Measurements from ENCODE around the gene ZNF750.

ZNF750 gene

GRCh38 chr17:82808006-82808405, 31.8 kb downstream of the ZNF750 start:
- Histone ChIP-seq H3K4me1 (ENCODE audit: control insufficient read depth, insufficient read depth, low read length) (no peaks in the 10 kb centered on the region), H3K27ac (ENCODE audit: low read depth, low read length) (no peak overlapping the region), H3K9me3 (ENCODE audit: control insufficient read depth, insufficient read depth, low read depth, low read length) (no peaks in the 10 kb centered on the region), H3K9ac (ENCODE audit: low read length) (no peak overlapping the region), H3K36me3 (ENCODE audit: control insufficient read depth, insufficient read depth, low read length) (peaks cover 73% of the 10 kb centered on the region), H3K4me3 (ENCODE audit: low read depth, low read length) (no peak overlapping the region), H3K27me3 (ENCODE audit: control insufficient read depth, insufficient read depth, low read length) (no peaks in the 10 kb centered on the region)

- peaks cover 68% of the 10 kb centered on the region for H3K36me3 ChIP-seq (ENCODE audit: control insufficient read depth, insufficient read depth, low read length)
- H3K4me3 ChIP-seq (ENCODE audit: low read depth, low read length) = no peak overlapping the region
- H3K9me3 ChIP-seq (ENCODE audit: control insufficient read depth, insufficient read depth, low read depth, low read length) = no peaks in the 10 kb centered on the region
- no peak overlapping the region for H3K9ac ChIP-seq (ENCODE audit: low read length)
- H3K4me1 ChIP-seq (ENCODE audit: control insufficient read depth, insufficient read depth, low read length) = no peaks in the 10 kb centered on the region
- no peak overlapping the region for H3K27ac ChIP-seq (ENCODE audit: low read depth, low read length)
- H3K27me3 ChIP-seq (ENCODE audit: control insufficient read depth, insufficient read depth, low read length) = no peaks in the 10 kb centered on the region
These were observed 32.3 kb downstream of the ZNF750 start for GRCh38 chr17:82807562-82807961.

DNA sequence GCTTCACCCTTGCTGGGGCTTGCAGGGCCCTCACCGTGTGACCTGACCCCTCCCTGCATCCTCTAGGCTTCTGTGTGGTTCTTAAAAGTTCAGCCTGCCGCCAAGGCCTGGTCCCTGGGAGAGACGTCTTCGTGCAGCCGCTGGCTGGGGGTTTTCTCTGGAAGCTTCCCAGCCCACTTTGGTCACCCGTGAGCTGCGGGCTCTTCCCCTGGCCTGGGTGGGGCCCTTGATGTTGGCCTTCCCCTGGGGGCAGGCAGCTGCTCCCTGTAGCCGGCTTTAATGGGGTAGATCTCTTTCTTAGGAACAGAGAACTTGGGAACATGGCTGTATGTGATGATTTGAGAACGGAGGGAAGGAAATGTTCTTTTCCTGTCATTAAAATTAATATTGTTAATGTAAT, 32.7 kb downstream of the ZNF750 start:
- H3K36me3 ChIP-seq (ENCODE audit: control insufficient read depth, insufficient read depth, low read length) = peaks cover 67% of the 10 kb centered on the region
- no peak overlapping the region for H3K9ac ChIP-seq (ENCODE audit: low read length)
- H3K27me3 ChIP-seq (ENCODE audit: control insufficient read depth, insufficient read depth, low read length) = no peaks in the 10 kb centered on the region
- H3K27ac ChIP-seq (ENCODE audit: low read depth, low read length) = no peak overlapping the region
- H3K4me3 ChIP-seq (ENCODE audit: low read depth, low read length) = no peak overlapping the region
- no peaks in the 10 kb centered on the region for H3K4me1 ChIP-seq (ENCODE audit: control insufficient read depth, insufficient read depth, low read length)
- H3K9me3 ChIP-seq (ENCODE audit: control insufficient read depth, insufficient read depth, low read depth, low read length) = no peaks in the 10 kb centered on the region

GRCh38 chr17:82806645-82807044, 33.2 kb downstream of the ZNF750 start:
- Histone ChIP-seq H3K4me1 (ENCODE audit: control insufficient read depth, insufficient read depth, low read length) (no peaks in the 10 kb centered on the region), H3K4me3 (ENCODE audit: low read depth, low read length) (no peak overlapping the region), H3K36me3 (ENCODE audit: control insufficient read depth, insufficient read depth, low read length) (peaks cover 64% of the 10 kb centered on the region), H3K9me3 (ENCODE audit: control insufficient read depth, insufficient read depth, low read depth, low read length) (peaks cover 3% of the 10 kb centered on the region), H3K27ac (ENCODE audit: low read depth, low read length) (no peak overlapping the region), H3K9ac (ENCODE audit: low read length) (no peak overlapping the region), H3K27me3 (ENCODE audit: control insufficient read depth, insufficient read depth, low read length) (no peaks in the 10 kb centered on the region)

DNA sequence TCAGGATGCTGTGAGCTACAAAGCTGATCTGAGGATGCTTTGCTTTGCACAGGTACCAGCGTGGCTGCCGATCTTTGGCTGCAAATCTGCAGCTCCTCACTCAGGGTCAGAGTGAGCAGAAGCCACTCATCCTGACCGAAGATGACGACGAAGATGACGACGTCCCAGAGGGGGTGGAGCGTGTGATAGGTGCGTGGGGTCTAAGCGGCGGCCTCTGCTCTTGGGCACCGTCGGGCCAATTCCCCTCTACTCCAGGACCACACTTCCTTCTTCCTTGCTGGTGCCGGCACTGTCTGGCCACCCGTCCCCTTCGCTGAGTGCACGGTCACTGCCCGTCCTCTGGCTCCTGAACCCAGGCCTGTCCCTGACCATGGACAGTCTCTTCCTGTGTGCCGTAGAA, 34.0 kb downstream of the ZNF750 start:
- Histone ChIP-seq H3K9me3 (ENCODE audit: control insufficient read depth, insufficient read depth, low read depth, low read length) (peaks cover 8% of the 10 kb centered on the region), H3K27me3 (ENCODE audit: control insufficient read depth, insufficient read depth, low read length) (no peaks in the 10 kb centered on the region), H3K4me1 (ENCODE audit: control insufficient read depth, insufficient read depth, low read length) (no peaks in the 10 kb centered on the region), H3K4me3 (ENCODE audit: low read depth, low read length) (no peak overlapping the region), H3K27ac (ENCODE audit: low read depth, low read length) (no peak overlapping the region), H3K36me3 (ENCODE audit: control insufficient read depth, insufficient read depth, low read length) (peaks cover 63% of the 10 kb centered on the region), H3K9ac (ENCODE audit: low read length) (no peak overlapping the region)

DNA sequence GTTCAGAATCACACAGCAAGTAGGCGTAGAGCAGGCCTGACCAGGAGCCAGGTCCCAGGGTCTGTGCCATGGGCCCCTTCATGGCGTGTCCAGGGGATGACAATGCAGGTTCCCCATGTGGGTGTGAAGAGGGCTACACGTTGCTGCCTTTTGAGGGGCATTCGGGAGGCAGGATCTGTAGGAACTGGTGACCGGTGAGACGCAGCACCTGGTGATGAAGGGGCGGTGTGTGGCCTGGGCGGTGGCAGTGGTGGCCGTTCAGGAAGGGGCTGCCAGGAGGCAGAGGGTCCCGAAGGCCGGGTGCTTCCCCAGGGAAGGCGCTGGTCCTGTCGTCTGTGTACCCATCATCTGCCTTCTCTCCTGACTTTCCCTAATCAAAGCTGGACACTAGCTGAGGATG, 34.6 kb downstream of the ZNF750 start:
- Histone ChIP-seq H3K9me3 (ENCODE audit: control insufficient read depth, insufficient read depth, low read depth, low read length) (peaks cover 13% of the 10 kb centered on the region), H3K27me3 (ENCODE audit: control insufficient read depth, insufficient read depth, low read length) (no peaks in the 10 kb centered on the region), H3K36me3 (ENCODE audit: control insufficient read depth, insufficient read depth, low read length) (peaks cover 63% of the 10 kb centered on the region), H3K4me1 (ENCODE audit: control insufficient read depth, insufficient read depth, low read length) (no peaks in the 10 kb centered on the region), H3K4me3 (ENCODE audit: low read depth, low read length) (no peak overlapping the region), H3K9ac (ENCODE audit: low read length) (no peak overlapping the region), H3K27ac (ENCODE audit: low read depth, low read length) (0 out of 2 replicates have a peak overlapping the region, but pooled peaks have one; percentile 14)

DNA sequence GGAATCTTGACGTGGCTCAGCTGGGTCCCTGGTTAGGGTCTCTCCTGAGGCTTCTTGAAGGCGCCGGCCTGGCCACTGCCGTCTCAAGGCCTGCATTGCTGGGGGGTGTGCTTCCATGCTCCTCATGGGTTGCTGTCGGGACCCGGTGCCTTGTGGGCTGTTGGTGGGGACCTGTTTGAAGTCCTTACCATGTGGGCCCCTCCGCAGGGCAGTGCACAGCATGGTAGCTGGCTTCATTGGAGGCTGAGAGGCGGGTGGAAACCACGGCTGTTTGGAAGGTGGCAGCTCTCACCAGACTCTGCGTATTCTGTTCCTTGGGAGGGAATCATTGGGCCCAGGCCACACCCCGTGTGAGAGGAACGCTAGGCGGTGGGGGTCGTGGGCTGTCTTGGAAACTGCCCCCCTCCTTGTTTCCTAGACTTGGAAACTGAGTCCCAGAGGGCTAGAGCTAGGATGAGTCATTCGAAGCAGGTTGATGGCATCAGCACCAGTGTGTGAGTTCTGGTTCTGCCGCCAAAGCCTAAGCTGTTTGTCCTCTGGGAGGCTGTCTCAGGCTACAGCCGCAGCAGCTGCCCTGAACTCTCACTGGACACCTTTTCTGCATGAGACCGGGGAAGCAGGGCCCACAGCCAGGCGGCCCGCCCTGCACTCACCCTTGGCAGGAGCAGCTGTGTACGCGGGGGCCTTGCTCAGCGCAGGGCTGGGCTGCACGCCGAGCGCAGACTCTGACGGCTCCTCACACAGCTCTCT, 35.2 kb downstream of the ZNF750 start:
- Histone ChIP-seq H3K4me3 (ENCODE audit: low read depth, low read length) (no peak overlapping the region), H3K4me1 (ENCODE audit: control insufficient read depth, insufficient read depth, low read length) (no peaks in the 10 kb centered on the region), H3K27me3 (ENCODE audit: control insufficient read depth, insufficient read depth, low read length) (no peaks in the 10 kb centered on the region), H3K9me3 (ENCODE audit: control insufficient read depth, insufficient read depth, low read depth, low read length) (peaks cover 16% of the 10 kb centered on the region), H3K27ac (ENCODE audit: low read depth, low read length) (0 out of 2 replicates have a peak overlapping the region, but pooled peaks have one; percentile 14), H3K36me3 (ENCODE audit: control insufficient read depth, insufficient read depth, low read length) (peaks cover 63% of the 10 kb centered on the region), H3K9ac (ENCODE audit: low read length) (no peak overlapping the region)

DNA sequence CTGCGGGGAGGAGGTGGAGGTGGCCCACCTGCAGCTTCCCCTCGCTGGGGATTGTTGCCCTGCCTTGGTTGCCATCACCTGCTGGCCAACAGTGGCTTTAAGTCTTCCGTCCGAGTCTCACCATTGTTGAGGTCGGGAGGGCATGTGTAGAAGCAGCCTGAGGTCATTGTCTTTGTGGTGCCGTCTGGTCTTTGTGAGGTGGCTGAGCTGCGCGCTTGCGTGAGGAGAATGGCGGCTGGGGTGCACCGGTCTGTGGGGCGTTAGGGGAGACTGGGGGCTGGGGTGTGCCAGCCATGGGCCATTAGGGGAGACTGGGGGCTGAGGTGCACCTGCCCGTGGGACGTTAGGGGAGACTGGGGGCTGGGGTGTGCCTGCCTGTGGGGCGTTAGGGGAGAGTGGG, 36.2 kb downstream of the ZNF750 start:
- no peaks in the 10 kb centered on the region for H3K27me3 ChIP-seq (ENCODE audit: control insufficient read depth, insufficient read depth, low read length)
- H3K36me3 ChIP-seq (ENCODE audit: control insufficient read depth, insufficient read depth, low read length) = peaks cover 61% of the 10 kb centered on the region
- H3K4me3 ChIP-seq (ENCODE audit: low read depth, low read length) = no peak overlapping the region
- H3K9me3 ChIP-seq (ENCODE audit: control insufficient read depth, insufficient read depth, low read depth, low read length) = peaks cover 16% of the 10 kb centered on the region
- peak overlapping the region; percentile 39 for H3K9ac ChIP-seq (ENCODE audit: low read length)
- no peaks in the 10 kb centered on the region for H3K4me1 ChIP-seq (ENCODE audit: control insufficient read depth, insufficient read depth, low read length)
- H3K27ac ChIP-seq (ENCODE audit: low read depth, low read length) = no peak overlapping the region

DNA sequence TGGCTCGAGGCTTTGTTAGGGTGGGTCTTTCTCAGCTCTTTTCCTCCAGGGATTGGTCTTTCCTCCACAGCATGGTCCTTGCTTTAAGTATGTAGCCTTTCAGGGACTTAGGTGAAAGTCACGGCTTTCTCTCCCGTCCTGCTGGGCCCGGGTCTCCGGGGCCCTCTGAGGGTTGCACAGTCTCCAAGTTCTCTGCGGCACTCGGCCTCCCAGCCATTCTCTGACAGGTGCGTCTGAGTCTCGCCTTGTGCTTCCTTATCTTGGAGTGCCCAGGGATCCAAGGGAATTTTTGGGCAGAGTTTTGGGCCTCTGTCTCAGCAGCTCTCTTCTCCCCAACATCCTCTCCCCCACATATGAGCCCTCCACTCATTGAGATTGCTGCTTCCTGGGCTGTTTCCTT, 36.6 kb downstream of the ZNF750 start:
- H3K4me3 ChIP-seq (ENCODE audit: low read depth, low read length) = no peak overlapping the region
- H3K36me3 ChIP-seq (ENCODE audit: control insufficient read depth, insufficient read depth, low read length) = peaks cover 64% of the 10 kb centered on the region
- H3K9ac ChIP-seq (ENCODE audit: low read length) = no peak overlapping the region
- no peak overlapping the region for H3K27ac ChIP-seq (ENCODE audit: low read depth, low read length)
- H3K9me3 ChIP-seq (ENCODE audit: control insufficient read depth, insufficient read depth, low read depth, low read length) = peaks cover 16% of the 10 kb centered on the region
- no peaks in the 10 kb centered on the region for H3K27me3 ChIP-seq (ENCODE audit: control insufficient read depth, insufficient read depth, low read length)
- H3K4me1 ChIP-seq (ENCODE audit: control insufficient read depth, insufficient read depth, low read length) = no peaks in the 10 kb centered on the region

DNA sequence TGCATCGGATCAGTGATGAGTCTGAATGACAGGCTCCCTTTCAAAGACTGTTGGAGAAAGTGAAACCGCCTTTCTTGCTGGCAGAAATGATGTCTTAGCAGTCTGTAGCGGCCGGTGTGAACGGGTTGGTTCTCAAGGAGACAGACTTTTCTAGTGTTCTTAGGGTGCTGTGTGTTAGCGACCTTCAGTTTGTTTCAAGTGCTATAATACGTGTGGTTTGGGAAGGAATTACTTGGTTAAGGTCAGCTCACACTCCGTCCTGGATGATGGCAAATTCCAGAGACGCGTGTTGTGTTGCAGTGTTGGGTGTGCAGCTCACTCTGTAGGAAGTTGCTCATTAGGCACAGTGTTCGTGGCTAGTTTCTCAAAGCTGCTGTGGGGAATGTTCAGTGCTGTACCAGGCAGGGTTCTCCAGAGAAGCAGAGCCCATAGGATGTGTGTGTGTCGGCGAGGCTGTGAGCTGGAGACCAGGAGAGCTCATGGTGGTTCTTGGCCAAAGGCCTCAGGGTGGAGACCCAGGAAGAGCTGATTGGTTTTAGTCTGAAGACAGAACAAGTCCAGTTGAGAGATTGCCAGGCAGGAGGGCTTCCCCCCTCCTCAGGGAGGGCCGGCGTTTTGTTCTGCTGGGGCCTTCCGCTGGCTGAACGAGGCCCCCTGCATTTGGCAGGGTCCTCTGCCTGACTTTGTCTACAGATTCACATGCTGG, 37.6 kb downstream of the ZNF750 start:
- no peak overlapping the region for H3K4me3 ChIP-seq (ENCODE audit: low read depth, low read length)
- H3K36me3 ChIP-seq (ENCODE audit: control insufficient read depth, insufficient read depth, low read length) = peaks cover 55% of the 10 kb centered on the region
- no peaks in the 10 kb centered on the region for H3K4me1 ChIP-seq (ENCODE audit: control insufficient read depth, insufficient read depth, low read length)
- H3K9ac ChIP-seq (ENCODE audit: low read length) = no peak overlapping the region
- H3K27me3 ChIP-seq (ENCODE audit: control insufficient read depth, insufficient read depth, low read length) = no peaks in the 10 kb centered on the region
- peaks cover 16% of the 10 kb centered on the region for H3K9me3 ChIP-seq (ENCODE audit: control insufficient read depth, insufficient read depth, low read depth, low read length)
- H3K27ac ChIP-seq (ENCODE audit: low read depth, low read length) = no peak overlapping the region

DNA sequence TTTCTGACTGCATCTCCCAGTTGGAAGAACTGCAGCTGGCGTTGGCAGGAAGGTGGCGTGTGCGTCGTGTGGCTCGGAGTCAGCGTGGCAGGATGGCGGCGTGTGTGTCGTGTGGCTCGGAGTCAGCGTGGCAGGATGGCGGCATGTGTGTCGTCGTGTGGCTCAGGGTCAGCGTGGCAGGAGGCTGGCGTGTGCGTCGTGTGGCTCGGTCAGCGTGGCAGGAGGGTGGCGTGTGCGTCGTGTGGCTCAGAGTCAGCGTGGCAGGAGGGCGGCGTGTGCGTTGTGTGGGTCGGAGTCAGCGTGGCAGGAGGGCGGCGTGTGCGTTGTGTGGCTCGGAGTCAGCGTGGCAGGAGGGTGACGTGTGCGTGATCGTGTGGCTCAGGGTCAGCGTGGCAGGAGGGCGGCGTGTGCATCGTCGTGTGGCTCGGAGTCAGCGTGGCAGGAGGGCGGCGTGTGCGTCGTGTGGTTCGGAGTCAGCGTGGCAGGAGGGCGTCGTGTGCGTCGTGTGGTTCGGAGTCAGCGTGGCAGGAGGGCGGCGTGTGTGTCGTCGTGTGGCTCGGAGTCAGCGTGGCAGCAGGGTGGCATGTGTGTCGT, 38.3 kb downstream of the ZNF750 start:
- Histone ChIP-seq H3K27me3 (ENCODE audit: control insufficient read depth, insufficient read depth, low read length) (no peaks in the 10 kb centered on the region), H3K36me3 (ENCODE audit: control insufficient read depth, insufficient read depth, low read length) (peaks cover 48% of the 10 kb centered on the region), H3K4me3 (ENCODE audit: low read depth, low read length) (no peak overlapping the region), H3K9me3 (ENCODE audit: control insufficient read depth, insufficient read depth, low read depth, low read length) (peaks cover 16% of the 10 kb centered on the region), H3K9ac (ENCODE audit: low read length) (no peak overlapping the region), H3K27ac (ENCODE audit: low read depth, low read length) (no peak overlapping the region), H3K4me1 (ENCODE audit: control insufficient read depth, insufficient read depth, low read length) (no peaks in the 10 kb centered on the region)

All from HUES6 (cell line).